Kidney epithelial cell (primary cell): ENCODE data around the gene HIBADH. TPM values are rescaled to one million over a fixed set of nuclear protein-coding genes. Genes with fewer than 3 reads are reported as not detected.

Experiments
- DNase-seq: peaks from one replicate; pipeline ENCODE4 v3.0.0-alpha.2; 2010; ENCODE audit warnings: low read depth
- H3K27me3 ChIP-seq: 2 replicates; pipeline ENCODE4 v1.6.0; 2011; ENCODE audit warnings: low read length; ENCODE audit not compliant: control insufficient read depth, insufficient read depth
- H3K36me3 ChIP-seq: 2 replicates; pipeline ENCODE4 v1.5.1; 2011; ENCODE audit warnings: low read length; ENCODE audit not compliant: control insufficient read depth, insufficient read depth
- H3K4me3 ChIP-seq: 2 replicates; pipeline ENCODE4 v1.5.1; 2011; ENCODE audit warnings: low read depth, mild to moderate bottlenecking, control low read depth, low read length
- CTCF ChIP-seq: IDR thresholded peaks from 2 replicates; pipeline ENCODE4 v1.5.1; 2011; ENCODE audit warnings: mild to moderate bottlenecking, moderate library complexity, low read length, control low read depth, inconsistent platforms; ENCODE audit not compliant: insufficient read depth, poor library complexity, severe bottlenecking
- total RNA-seq: library from RNA; depleted of rRNA; stranded (reverse); fragments of >200 nt; gene quantifications from 2 replicates; pipeline ENCODE4 v1.2.3, GENCODE V29; 2015

HIBADH gene
- total RNA-seq, 1 donor from 2014 or later, result 44.3 TPM

GRCh38 chr7:27695096-27695495 lies 32.4 kb upstream of the HIBADH start:
- no peak for TF ChIP-seq CTCF
- Histone ChIP-seq H3K27me3 (no peaks in the 10 kb centered on the region), H3K36me3 (no peaks in the 10 kb centered on the region), H3K4me3 (no peak overlapping the region)
- DNase-seq, result no peak

DNA sequence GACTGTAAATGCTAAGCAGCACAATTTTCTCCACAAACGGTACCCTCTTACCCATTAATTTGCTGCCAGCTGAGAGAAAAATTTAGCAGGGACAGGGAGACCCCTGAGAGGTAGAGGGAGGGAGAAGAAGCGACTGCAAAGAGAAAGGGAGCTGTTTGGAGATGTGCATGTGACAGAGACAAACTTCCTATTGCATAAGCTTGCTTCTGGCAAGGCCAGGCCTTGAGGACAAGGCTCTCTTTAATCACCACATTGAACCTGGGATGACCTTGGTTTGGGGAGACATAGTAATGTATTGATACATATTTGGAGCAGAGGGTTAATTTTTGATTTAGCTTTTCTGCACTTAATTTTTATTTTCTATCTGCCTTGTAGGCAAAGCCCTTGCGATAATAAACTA lies 31.1 kb upstream of the HIBADH start:
- TF ChIP-seq CTCF, result no peak
- H3K4me3 ChIP-seq, result no peak overlapping the region
- no peak for DNase-seq
- H3K36me3 ChIP-seq, result no peaks in the 10 kb centered on the region
- no peaks in the 10 kb centered on the region for H3K27me3 ChIP-seq

- no peaks in the 10 kb centered on the region for H3K27me3 ChIP-seq
- no peak overlapping the region for H3K4me3 ChIP-seq
- DNase-seq, result no peak
- H3K36me3 ChIP-seq, result no peaks in the 10 kb centered on the region
- TF ChIP-seq CTCF, result no peak
Measured at GRCh38 chr7:27690649-27691048, 28.0 kb upstream of the HIBADH start.

DNA sequence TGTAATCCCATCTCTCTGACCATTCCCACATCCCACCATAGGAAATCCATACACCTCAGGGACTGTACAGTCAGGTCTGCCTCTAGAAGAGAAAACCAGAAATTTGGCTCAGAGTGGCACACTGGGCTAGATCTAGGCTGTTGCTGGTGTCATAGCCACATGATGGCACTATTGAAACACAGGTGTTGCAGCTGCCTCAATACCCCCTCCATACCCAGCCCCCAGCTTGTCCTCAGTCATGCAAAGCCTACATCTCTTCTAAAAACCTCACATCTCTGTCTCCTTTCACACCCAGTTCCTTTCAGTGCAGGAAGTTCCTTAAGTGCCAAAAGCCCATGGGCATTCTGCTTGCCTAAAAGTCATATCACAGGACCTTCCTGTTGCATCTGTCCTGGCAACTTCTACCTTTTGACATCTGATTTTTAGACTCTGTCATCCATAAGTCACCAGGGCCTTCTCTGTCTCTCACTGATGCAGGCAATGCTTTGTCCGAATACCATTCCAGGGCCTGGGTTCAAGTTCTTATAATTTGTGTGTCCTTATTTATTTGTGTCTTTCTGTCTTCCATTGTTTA lies 27.0 kb upstream of the HIBADH start:
- Histone ChIP-seq H3K27me3 (no peaks in the 10 kb centered on the region), H3K4me3 (no peak overlapping the region), H3K36me3 (no peaks in the 10 kb centered on the region)
- no peak for DNase-seq
- TF ChIP-seq CTCF, result peak; percentile 20

GRCh38 chr7:27689150-27689549 lies 26.5 kb upstream of the HIBADH start:
- no peak overlapping the region for H3K4me3 ChIP-seq
- no peak for DNase-seq
- no peaks in the 10 kb centered on the region for H3K36me3 ChIP-seq
- no peak for TF ChIP-seq CTCF
- H3K27me3 ChIP-seq, result no peaks in the 10 kb centered on the region

DNA sequence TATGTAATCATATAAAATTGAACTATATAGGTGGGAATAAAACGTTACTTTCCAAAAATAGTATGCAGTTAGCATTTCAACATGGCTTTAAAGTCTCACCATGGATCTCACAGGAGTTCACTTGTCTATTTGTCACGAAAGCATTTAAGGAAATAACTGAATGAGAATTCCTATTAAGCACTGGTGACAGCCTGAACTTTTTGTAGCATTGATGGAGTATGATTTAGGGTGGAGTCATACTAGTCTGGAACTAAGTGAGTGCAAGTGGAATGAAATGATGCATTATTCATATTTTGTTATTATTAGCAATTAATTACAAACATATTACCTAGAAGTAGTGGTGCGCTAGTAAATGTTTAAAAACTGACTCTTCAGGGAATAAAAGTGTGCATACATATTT lies 26.0 kb upstream of the HIBADH start:
- no peaks in the 10 kb centered on the region for H3K27me3 ChIP-seq
- TF ChIP-seq CTCF, result no peak

More for the DNA sequence above, 26.0 kb upstream of the HIBADH start:
- H3K36me3 ChIP-seq, result no peaks in the 10 kb centered on the region
- no peak for DNase-seq
- H3K4me3 ChIP-seq, result no peak overlapping the region
